Heart right ventricle (tissue), 16 donors: ENCODE data around the gene TMPRSS13. TPM values are rescaled to one million over a fixed set of nuclear protein-coding genes. Genes with fewer than 3 reads are reported as not detected.

ENCODE experiments used
- ATAC-seq, 8 donors: fragments of 200-7000 bp; cut with Tn5 transposase; one replicate each; pipeline ENCODE4 v1.9.1; 2020; ENCODE audit warnings: mild to moderate bottlenecking in 8 of 8, moderate library complexity in 8 of 8, moderate number of reproducible peaks in 1 of 8
- DNase-seq, 2 donors: peaks; one replicate each; pipeline ENCODE4 v3.0.0-alpha.2; 2020
- H3K27ac ChIP-seq, 10 donors: fragments of 200-600 bp; sonication (generic) in 2 of 10; one replicate each; pipeline versions ENCODE4 v1.5.0 to v1.8.0; 2020 to 2022; ENCODE audit warnings: mild to moderate bottlenecking in 3 of 10
- H3K27me3 ChIP-seq, 7 donors: fragments of 200-600 bp; one replicate each; pipeline ENCODE4 v1.8.0; 2021 to 2022; ENCODE audit warnings: mild to moderate bottlenecking in 2 of 7
- H3K36me3 ChIP-seq, 9 donors: fragments of 200-600 bp; sonication (generic) in 1 of 9; one replicate each; pipeline versions ENCODE4 v1.5.0 to v1.8.0; 2020 to 2022; ENCODE audit warnings: mild to moderate bottlenecking in 2 of 9
- H3K4me1 ChIP-seq, 9 donors: fragments of 200-600 bp; sonication (generic) in 1 of 9; one replicate each; pipeline versions ENCODE4 v1.5.0 to v1.8.0; 2020 to 2022; ENCODE audit warnings: mild to moderate bottlenecking in 4 of 9
- H3K4me3 ChIP-seq, 10 donors: fragments of 200-600 bp; sonication (generic) in 2 of 10; one replicate each; pipeline versions ENCODE4 v1.5.0 to v1.8.0; 2020 to 2022; ENCODE audit warnings: mild to moderate bottlenecking in 7 of 10, moderate library complexity in 2 of 10
- H3K9me3 ChIP-seq, 11 donors: fragments of 200-600 bp in 10 of 11; sonication (generic) in 2 of 11; one replicate each; pipeline versions ENCODE4 v1.5.0 to v1.8.0; 2013 to 2022; ENCODE audit warnings: mild to moderate bottlenecking in 2 of 11, control low read depth in 1 of 11, moderate library complexity in 1 of 11
- CTCF ChIP-seq, 9 donors: fragments of 200-600 bp; sonication (generic) in 2 of 9; IDR thresholded peaks; one replicate each; pipeline versions ENCODE4 v1.5.0 to v1.8.0; 2021 to 2022; ENCODE audit warnings: antibody characterized with exemption in 9 of 9, mild to moderate bottlenecking in 5 of 9, moderate library complexity in 1 of 9
- WGBS, 2 donors: extraction: QIAGEN DNeasy Blood & Tissue Kit; methylation state at CpG; one replicate each; pipeline ENCODE4 v1.1.7; 2013; ENCODE audit warnings: inconsistent platforms in 1 of 2; 5-methylcytosine and 5-hydroxymethylcytosine counted together
- intact Hi-C, 10 donors: fragments of 100-400 bp; cut with DNase I; formaldehyde crosslinking; loops; one replicate each; pipeline versions ENCODE4 v1.11.1 to v1.14.2; 2022
- polyA plus RNA-seq, 2 donors: library from polyadenylated mRNA; stranded (reverse); fragments of 200-250 nt; gene quantifications; one replicate each; pipeline ENCODE4 v1.2.3, GENCODE V29; 2013
- total RNA-seq, 10 donors: library from RNA; stranded (reverse); fragmentation: NEBNext Ultra II Directional in 3 of 10; extraction: Animal tissue kit (Norgen Biotek cat#: 25700) in 3 of 10; gene quantifications; one replicate each; pipeline versions ENCODE4 v1.2.1 to v1.2.4, GENCODE V29; 2021 to 2023
- donor health status: Arrhythmogenic right ventricular cardiomyopathy.
- donor health status: ischemic (EF 13 %, LVEDD 7.1; RV severe dilation, severe dysfunction).
- donor health status: healthy with polysubstance abuse.
- donor health status: DM: no; HTN: yes; CAD: no.
- donor health status: DM: no; HTN: no; CAD: no.
- donor health status: ischemic (EF 25% LVEDD 6.9; RV normal size, moderate dysfunction).
- donor health status: ischemic (EF 25% LVEDD 5.7; RV mildly dilated, moderate dysfunction).
- donor health status: healthy.
- donor health status: DM: yes; HTN: yes; CAD: no.
- donor health status: Ischemic cardiomyopathy.
- donor health status: ischemic (EF 35%, LVEDD 5.7; RV mildly dilated, moderate dysfunction).
- donor health status: nonischemic (EF 11% LVEDD 7.7; RV severe dilation, severe dysfunction).
- donor health status: DM: yes; HTN: yes; CAD: no.
- donor health status: PGD.
- donor health status: ischemic (EF 29% LVEDD 5.4; RV normal size, mild dysfunction).
- donor health status: nonischemic (EF 23%, LVEDD 6.1; RV moderate dilation, normal function).

The TMPRSS13 gene
- total and polyA plus RNA-seq, 12 donors: 0.03 to 0.32 (median 0.18) TPM; not detected in 7

GRCh38 chr11:117911694-117912093, 17.5 kb downstream of the TMPRSS13 start:
- intact Hi-C loops: no loop called here
- no peaks in the 10 kb centered on the region for H3K36me3 ChIP-seq
- H3K4me1 ChIP-seq: peaks cover 0 to 9% (median 5%) of the 10 kb centered on the region in 9 donors
- WGBS, 2 donors: 90 to 95% methylated on average over 3 of the region's 3 CpGs
- ATAC-seq: no peak
- DNase-seq: no peak
- no peak overlapping the region for H3K4me3 ChIP-seq
- TF ChIP-seq CTCF (IDR thresholded peaks at IDR 0.05): no peak
- no peaks in the 10 kb centered on the region for H3K9me3 ChIP-seq
- no peak overlapping the region for H3K27ac ChIP-seq
- H3K27me3 ChIP-seq: peaks cover 0 to 16% (median 0%) of the 10 kb centered on the region in 7 donors

- peaks cover 0 to 15% (median 0%) of the 10 kb centered on the region in 7 donors for H3K27me3 ChIP-seq
- WGBS, 2 donors: 82 to 85% methylated on average over 12 of the region's 12 CpGs
- H3K4me1 ChIP-seq: peaks cover 0 to 9% (median 5%) of the 10 kb centered on the region in 9 donors
- no peak overlapping the region for H3K4me3 ChIP-seq
- ATAC-seq (no peak), DNase-seq (no peak)
- no peaks in the 10 kb centered on the region for H3K36me3 ChIP-seq
- intact Hi-C loops: no loop called here
- no peaks in the 10 kb centered on the region for H3K9me3 ChIP-seq
- no peak for TF ChIP-seq CTCF (IDR thresholded peaks at IDR 0.05)
- no peak overlapping the region for H3K27ac ChIP-seq
Measured at GRCh38 chr11:117910941-117911655, 18.1 kb downstream of the TMPRSS13 start.

GRCh38 chr11:117910525-117910924, 18.7 kb downstream of the TMPRSS13 start:
- DNase-seq (no peak), ATAC-seq (no peak)
- peaks cover 0 to 10% (median 0%) of the 10 kb centered on the region in 7 donors for H3K27me3 ChIP-seq
- no peaks in the 10 kb centered on the region for H3K36me3 ChIP-seq
- H3K4me3 ChIP-seq: no peak overlapping the region
- intact Hi-C loops: no loop called here
- 69 to 70% methylated on average over 4 of the region's 4 CpGs for WGBS, 2 donors
- H3K9me3 ChIP-seq: no peaks in the 10 kb centered on the region
- H3K4me1 ChIP-seq: peaks cover 0 to 9% (median 5%) of the 10 kb centered on the region in 9 donors
- no peak overlapping the region for H3K27ac ChIP-seq
- TF ChIP-seq CTCF (IDR thresholded peaks at IDR 0.05): no peak

GRCh38 chr11:117909611-117910382, 19.4 kb downstream of the TMPRSS13 start:
- 90 to 91% methylated on average over 20 of the region's 20 CpGs for WGBS, 2 donors
- no peak for ATAC-seq
- no peak overlapping the region for H3K27ac ChIP-seq
- H3K4me3 ChIP-seq: no peak overlapping the region
- no peaks in the 10 kb centered on the region for H3K9me3 ChIP-seq
- DNase-seq: no peak
- H3K27me3 ChIP-seq: peaks cover 0 to 8% (median 0%) of the 10 kb centered on the region in 7 donors
- peaks cover 0 to 9% (median 5%) of the 10 kb centered on the region in 9 donors for H3K4me1 ChIP-seq
- H3K36me3 ChIP-seq: no peaks in the 10 kb centered on the region
- no peak for TF ChIP-seq CTCF (IDR thresholded peaks at IDR 0.05)
- intact Hi-C loops: loop anchor here in 4 of 10 donors (5.0 to 10.0 kb wide), 3 partner anchors 33 to 67 kb away; no protein-coding TSS in a partner anchor
